Stimulated activated CD4-positive, alpha-beta T cell treated with anti-CD3 and anti-CD28 coated beads, Interleukin-4, amount 100 ng/mL, for 24 hours (primary cell): ENCODE results near the gene ANKH.

Source experiments
- DNase-seq: peaks from one replicate; pipeline ENCODE4 v3.0.0-alpha.2; 2020

The ANKH gene

DNA sequence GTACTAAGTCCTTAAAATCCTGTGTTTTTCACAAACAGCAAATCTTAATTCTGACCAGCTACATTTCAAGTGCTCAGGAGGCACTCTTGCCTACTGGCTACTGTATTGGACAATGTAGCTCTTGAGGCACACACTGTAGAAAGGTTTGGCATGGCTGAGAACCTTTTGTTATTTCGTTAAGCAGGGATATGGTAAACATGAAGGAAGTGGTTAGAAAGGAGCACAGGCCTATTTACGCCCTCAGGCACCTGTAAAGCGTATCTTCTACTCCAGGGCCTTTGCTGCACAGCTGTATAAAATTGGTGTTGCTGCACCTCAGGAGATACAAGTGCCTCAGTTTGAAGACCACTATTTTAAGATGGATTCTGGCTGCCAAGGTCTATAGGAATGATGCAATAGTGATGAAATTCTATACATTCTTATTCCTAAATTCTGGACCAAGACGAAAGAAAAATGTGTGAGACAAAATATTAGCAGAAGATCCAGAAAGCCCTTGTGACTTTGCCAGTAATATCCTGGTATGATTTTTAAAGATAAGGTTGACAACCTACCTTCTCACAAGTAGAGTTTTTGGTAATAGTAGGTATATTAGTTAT lies 216.3 kb downstream of the ANKH start:
- no peak for DNase-seq
